NOMO-1 (cell line): Measurements from ENCODE around the gene GARRE1.
"Not testable (repeated sequence)": the region's sequence is repeated elsewhere in the genome, so short reads cannot be mapped to it uniquely, and the experiment has no call there.

Experiments
- DNase-seq, 2 experiments: peaks; one replicate each; lab custom pipeline; 2025; ENCODE audit not compliant: unreplicated experiment in 2 of 2; lab: John Stamatoyannopoulos, UW

The GARRE1 gene

DNA sequence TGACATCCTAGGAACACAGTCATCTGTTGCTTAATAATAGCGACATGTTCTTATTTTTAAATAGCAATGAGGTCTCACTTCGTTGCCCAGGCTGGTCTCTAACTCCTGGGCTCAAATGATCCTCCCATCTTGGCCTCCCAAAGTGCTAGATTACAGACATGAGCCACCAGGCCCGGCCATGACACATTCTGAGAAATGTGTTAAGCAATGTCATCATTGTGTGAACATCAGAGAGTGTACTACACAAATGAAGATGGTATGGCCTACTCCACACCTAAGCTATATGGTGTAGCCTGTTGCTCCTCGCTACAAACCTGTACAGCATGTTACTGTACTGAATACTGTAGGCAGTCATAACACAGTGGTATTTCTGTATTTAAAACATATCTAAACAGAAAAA lies 24.6 kb upstream of the GARRE1 start:
- DNase-seq, result no peak

DNA sequence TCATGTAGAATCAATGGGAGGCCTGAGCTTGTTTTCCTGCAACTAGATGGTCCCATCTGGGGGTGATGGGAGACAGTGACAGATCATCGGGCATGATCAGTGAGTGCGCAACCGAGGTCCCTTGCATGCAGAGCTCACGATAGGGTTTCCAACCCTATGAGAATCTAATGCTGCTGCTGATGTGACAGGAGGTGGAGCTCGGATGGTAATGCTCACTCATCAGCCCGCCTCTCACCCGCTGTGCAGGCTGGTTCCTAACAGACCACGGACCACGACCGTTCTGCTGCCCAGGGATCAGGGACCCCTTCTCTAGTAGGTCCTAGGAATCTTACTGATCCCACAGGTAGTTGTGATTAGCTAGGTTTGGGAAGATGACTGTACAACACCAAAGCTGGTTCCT lies 23.5 kb upstream of the GARRE1 start:
- no peak for DNase-seq

DNA sequence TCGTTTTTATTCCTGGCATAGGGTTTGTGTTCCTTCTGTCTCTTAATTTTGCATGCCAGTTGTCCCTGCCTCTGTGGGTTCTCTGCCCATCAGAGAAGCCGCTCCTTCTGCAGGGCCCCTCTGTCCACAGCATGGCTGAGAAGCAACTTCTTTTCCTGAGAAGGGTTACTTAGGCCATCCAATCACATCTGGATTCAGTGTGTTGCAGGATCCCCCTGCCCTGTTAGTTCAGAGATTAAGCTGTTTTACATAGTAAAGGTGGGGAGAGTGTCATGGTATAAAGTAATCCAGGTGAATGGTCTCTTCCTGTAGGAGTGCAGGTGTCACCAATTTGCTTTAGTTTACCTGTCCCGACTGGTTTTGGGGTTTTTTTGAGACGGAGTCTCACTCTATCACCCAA lies 22.9 kb upstream of the GARRE1 start:
- DNase-seq, result no peak

DNA sequence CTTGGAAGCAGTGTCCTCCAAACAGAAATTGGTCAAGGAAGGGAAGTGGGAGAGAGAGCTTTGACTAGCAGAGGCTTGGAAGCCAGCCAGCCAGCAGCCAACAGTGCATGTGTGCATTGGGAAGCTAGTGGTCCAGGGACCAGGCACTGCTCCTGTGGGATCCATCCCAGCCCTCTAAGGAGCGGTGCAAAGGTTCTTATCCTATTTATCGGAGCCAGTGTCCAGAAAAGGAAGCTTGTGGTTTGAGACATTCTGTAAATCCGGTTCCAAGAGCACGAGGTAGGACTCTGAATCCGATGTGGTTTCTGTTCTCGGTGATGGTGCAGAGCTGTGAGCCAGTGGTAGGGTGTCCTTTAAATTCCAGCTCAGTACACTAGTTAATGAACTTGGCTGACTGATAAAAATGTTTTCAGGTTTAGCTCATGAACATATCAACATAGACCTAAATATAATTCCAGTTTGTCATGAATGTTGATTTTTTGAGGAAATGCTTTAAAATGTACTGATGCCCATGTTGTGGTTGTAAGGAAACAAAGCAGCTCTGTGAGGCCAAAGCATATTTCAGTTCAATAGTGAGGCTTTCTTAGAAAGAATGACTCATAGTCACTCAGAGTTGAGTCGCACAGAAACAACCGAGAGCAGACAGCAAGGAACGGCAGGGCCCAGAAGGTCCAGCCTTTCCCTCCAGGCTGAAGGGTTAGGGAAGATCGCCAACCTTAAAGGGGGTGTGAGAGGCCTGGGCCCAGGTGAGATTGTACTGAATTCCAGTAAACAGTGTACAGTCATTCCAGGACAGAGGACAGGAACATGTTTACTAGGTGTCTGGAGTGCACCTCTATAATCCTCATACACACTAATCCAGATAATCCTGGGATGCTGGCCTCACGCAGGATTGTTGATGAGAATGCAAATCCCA lies 21.5 kb upstream of the GARRE1 start:
- no peak for DNase-seq

DNA sequence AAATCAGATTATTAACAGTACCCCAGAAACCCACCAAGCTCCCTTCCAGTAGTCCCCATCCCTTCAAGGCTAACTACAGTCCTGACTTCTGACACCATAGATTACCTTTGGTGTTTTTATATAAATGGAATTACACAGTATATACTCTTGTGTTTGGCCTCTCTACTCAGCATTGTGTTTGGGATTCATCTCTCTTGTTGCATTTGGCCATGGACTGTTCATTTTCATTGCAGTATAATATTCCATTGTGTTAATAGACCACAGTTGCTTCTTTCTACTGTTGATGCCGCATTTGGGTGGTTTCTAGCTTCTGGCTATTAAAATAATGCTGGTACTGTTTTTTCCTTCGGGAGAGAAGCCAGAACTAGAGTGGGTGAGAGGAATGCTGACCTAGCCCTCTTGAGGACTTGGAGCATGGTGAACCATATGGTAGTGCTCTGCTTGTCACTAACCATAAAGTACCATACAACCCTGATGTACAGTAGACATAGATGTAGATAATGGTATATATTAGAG lies 18.9 kb upstream of the GARRE1 start:
- no peak for DNase-seq

DNA sequence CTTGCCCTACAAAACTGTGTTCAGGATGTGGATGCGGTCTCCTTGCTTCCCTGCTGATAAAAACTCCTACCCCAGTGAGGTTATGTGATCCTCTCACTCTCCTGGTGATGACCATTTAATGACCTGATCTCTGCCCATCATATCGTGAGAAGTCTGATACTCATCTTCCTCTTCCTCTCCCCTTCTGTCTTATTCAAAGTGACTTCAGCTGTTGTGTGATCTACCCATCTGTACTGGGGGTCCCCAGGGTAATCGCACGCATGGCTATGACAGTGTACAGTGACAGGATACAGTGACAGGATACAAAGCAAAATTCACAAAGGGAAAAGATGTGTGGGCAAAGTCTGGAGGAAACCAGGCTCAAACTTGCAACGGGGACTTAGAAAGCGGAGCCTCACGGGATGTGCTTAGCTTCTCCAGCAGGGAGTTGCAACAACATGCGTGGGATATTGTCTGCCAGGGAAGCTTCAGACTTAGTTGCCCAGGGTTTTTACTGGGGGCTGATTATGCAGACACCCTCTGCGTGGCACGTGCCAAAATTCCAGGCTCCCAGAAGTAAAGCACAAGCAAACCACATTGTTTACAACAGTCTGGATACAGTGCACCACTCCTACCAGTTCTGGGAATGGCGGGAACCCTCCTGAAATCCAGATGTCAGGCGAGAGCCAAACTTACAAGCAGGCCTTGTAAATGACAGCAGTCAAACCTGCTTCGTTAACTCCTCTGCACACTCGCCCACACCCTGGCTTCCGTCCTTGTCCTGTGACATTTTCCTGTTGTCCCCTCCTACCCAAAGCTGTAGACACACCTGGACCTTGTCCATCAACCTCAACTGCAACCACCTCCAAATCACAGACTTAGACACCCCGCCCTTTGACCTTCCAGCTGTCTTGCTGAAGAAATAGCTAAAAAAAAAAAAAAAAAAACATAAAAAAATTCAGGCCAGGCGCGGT lies 18.0 kb upstream of the GARRE1 start:
- DNase-seq, result no peak

DNA sequence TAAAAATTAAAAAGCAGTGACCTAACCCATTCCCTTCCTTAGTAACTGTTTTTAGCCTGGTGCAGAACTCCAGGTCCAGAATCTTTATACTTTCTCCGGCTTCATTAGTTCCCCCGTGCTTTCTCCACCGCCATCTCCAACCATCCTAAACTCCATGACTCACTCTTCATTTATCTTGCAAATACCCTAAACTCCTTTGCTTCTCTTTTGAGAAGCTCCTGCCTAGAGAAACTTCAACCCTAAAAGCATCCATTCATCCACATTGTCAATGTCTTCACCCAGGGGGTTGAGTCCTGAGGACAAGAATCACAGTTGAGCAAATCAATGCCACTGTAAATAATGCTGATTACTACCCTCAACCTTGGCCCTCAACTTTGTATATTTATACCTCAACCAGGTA lies 17.1 kb upstream of the GARRE1 start:
- DNase-seq, result no peak

DNA sequence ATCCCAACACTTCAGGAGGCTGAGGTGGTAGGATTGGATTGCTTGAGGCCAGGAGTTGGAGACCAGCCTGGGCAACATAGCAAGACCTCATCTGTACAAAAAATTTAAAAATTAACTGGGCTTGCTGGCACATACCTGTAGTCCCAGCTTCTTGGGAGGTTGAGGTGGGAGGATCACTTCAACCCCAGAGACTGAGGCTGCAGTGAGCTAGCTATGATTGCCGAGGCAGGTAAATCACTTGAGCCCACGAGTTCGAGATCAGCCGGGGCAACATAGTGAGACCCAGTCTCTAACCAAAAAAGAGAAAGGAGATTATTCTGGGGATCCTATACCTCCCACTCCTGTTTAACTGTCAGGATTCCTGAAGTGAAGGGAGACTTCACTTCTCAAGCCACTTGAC lies 16.4 kb upstream of the GARRE1 start:
- DNase-seq, result no peak

DNA sequence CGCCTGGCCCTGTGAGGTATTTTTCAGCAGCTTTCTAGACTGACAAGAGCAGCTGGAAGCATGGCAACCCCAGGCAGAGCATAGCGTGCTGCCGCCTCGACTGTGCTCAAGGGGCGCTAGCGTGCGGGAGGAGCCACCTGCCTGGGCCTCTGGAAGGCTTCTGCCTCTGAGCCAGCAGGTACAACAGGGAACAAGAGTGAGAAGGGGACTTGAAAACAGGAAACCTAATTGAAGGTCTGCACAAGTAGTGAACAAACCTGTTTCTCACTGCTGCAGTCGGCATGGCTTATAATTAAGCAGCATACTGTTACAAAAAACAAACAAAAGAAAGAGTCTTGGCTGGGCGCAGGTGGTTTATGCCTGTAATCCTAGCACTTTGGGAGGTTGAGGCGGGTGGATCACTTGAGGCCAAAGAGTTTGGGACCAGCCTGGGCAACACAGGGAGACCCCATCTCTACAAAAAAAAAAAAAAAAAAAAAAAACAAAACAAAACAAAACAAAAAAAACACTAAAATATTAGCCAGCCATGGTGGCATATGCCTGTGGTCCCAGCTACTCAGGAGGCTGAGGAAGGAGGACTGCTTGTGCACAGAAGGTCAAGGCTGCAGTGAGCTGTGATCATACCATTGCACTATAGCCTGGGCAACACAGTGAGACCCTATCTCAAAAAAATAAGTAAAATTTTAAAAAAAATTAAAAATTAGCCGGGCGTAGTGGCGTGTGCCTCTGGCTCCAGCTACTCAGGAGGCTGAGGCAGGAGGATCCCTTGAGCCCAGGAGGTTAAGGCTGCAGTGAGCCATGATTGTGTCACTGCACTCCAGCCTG lies 12.6 kb upstream of the GARRE1 start:
- no peak for DNase-seq

DNA sequence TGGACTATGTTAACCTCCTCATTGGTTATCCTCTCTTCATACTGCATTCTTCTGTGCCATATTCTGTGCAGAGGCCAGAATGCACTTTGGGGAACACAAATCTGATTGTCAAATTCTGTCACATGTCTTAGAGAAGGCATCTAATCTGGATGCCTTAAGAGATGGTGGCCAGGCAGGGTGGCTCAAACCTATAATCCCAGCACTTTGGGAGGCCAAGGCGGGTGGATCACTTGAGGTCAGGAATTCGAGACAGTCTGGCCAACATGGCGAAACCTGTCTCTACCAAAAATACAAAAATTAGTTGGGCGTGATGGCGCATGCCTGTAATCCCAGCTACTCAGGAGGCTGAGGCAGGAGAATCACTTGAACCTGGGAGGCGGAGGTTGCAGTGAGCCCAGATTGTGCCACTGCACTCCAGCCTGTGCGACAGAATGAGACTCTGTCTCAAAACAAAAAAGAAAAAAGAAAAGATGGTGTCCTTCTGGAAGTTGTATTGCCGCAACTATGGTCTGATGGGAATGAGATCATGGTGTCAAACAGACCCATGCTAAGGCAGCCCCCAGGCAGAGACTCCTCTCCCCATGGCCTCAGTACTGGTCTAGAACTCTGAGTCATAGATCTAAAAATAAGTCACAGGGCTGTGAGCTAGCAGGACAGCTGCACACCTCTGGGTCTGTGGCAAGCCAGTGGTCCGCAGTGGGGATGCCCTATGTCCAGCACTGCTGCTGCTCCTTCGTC lies 11.0 kb upstream of the GARRE1 start:
- not testable (repeated sequence) for DNase-seq

DNA sequence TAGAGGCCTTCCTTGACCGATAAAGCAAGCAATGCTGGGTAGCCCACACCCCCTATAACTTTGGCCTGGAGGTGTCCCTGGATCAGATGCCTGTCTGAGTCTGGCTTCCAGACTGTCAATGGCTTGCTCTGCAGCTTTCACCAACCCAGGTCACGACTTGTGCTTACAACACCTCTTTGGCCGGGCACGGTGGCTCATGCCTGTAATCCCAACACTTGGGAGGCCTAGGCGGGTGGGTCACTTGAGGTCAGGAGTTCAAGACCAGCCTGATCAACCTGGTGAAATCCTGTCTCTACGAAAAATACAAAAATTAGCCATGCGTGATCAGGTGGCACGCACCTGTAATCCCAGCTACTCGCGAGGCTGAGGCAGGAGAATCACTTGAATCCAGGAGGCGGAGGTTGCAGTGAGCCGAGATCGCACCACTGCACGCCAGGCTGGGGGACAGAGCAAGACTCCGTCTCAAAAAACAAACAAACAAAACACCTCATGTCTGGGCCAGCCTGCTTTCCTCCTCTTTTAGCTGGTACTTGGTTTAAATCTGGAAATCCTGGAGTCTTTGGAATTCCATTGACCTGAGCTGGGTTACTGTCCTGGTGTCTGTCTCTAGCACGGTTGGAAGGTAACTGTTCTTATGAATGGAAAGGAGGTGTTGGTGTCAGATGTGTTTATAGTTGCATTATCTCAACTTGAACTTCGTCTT lies 10.3 kb upstream of the GARRE1 start:
- DNase-seq, result no peak

DNA sequence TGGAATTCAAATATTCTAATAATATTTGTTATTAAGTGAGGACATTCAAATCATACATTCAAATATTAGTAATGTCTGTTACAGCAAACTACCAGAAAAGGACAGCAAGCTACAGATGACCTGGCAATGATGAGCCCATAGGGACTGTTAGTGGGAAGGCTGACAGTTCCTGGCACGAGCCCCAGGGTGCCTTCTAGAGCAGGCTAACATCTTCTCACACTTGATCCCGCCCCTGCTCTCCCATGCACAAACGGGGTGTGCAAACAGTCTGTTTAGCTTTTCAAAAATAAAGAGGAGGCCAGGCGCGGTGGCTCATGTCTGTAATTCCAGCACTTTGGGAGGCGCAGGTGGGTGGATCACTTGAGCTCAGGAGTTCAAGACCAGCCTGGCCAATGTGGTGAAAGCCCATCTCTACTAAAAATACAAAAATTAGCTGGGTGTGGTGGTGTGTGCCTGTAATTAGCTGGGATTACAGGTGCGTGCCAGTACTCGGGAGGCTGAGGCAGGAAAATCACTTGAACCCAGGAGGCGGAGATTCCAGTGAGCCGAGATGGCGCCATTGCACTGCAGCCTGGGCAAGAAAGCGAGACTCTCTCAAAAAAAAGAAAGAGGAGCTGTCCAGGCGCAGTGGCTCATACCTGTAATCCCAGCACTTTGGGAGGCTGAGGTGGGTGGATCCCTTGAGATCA lies 9.6 kb upstream of the GARRE1 start:
- DNase-seq, result no peak

DNA sequence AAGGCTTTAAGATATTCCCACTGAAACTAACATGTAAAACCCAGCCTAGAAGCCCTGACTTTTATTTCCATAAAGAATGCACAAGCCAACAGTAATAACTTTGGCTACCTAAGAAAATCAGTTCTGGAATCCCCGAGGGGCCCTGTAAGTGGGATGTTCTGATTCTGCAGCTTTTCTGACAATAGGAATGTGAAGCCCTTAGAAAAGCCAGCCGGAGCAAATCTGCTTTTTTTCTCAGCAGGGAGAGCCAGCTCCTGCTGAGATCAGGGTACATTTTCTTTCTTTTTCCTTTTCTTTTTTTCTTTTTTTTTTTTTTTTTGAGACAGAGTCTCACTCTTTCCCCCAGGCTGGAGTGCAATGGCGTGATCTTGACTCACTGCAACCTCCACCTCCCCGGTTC lies 8.0 kb upstream of the GARRE1 start:
- DNase-seq, result no peak

DNA sequence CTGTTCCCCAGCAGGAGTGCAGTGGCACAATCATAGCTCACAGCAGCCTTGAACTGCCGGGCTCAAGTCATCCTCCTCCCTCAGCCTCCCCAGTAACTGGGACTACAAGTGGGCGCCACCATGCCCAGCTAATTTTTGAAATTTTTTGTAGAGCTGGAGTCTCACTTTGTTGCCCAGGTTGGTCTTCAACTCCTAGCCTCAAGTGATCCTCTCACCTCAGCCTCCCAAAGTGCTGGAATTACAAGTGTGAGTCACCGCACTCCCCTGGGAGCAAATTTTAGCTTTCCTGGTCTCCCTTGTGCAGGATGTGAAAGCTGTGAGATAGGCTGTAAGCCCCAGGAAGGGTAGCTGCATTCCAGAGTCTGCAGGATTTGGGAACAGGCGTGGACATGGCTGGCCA lies 5.4 kb upstream of the GARRE1 start:
- no peak for DNase-seq

DNA sequence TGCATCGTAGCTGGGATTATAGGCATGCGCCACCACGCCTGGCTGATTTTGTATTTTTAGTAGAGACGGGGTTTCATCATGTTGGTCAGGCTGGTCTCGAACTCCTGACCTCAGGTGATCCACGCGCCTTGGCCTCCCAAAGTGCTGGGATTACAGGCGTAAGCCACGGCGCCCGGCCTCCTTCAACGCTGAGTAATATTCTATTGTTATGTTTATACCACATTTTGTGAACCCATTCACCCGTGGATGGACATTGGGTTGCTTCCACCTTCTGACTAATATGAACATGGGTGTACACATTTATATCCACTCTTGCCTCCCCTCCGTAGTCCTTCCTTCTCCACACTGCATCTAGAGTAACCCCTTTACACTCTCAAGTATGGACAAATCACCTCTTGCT lies 1.2 kb upstream of the GARRE1 start:
- DNase-seq, result not testable (repeated sequence)

DNA sequence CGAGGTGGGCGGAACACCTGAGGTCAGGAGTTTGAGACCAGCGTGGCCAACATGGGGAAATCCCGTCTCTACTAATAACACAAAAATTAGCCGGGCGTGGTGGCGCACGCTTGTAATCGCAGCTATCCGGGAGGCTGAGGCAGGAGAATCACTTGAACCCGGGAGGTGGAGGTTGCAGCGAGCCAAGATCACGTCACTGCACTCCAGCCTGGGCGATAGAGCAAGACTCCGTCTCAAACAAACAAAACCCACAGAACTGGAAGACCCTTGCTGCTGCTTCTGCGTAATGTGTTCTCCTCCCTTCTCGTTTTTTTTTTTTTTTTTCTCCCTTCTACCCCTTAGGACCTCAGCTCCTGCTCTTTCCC lies 691 bp upstream of the GARRE1 start:
- DNase-seq, result not testable (repeated sequence)

DNA sequence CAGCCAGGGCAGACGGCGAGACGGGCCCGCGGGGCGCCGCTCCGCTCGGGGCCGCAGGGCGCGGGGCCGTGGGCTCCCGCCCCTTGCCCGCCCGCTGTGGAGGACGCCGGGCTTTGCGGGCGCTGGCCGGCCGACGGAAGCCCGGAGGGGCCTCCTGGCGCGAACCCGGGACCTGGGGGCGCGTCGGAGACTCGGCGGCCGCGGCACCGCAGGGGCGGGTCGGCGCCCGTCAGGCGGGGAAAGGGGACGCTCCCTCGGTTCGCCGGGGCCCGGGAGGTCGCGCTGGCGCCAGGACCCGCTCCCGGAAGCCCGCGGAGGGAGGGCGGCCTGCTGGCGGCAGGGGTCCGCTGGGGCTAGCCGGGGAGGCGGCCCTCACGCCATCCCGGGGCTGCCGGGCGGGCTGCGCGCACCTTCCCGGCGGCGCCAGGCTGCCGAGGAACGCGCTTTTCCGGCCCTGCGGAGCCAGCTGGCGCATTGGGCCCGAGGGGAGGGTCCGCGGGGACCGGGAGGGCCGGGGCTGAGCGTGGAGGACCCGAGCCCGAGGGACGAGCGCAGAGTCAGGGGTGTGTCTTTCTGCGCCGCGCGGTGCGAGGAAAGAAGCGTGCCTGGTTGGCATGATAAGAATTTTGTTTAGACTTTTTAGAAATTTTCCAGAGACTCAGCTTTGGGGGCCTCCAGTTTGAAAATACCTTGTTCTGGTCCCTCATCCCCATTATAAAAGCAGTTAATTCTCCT lies 511 bp downstream of the GARRE1 start:
- no peak for DNase-seq

DNA sequence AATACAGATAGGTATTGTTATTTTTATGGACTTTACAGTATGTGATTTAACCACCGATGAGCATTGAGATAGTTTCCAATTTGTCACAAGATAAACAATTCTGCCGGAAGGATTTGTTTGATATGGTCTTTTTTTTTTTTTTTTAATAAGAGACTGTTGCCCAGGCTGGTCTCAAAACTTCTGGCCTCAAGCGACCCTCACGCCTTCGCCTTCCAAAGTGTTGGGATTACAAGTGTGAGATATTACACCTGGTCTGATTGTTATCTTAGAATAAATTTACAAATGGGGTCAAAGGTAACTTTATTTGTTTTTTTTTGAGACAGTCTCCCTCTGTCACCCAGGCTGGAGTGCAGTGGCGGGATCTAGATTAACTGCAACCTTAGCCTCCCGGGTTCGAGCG lies 1.2 kb downstream of the GARRE1 start:
- DNase-seq, result no peak
